Activated CD4-positive, alpha-beta T cell treated with anti-CD3 and anti-CD28 coated beads for 36 hours (primary cell): ENCODE data around the gene CARD9. TPM values are rescaled to one million over a fixed set of nuclear protein-coding genes. Genes with fewer than 3 reads are reported as not detected.
"Not testable (repeated sequence)": the region's sequence is repeated elsewhere in the genome, so short reads cannot be mapped to it uniquely, and the experiment has no call there.

Experiments
- ATAC-seq: fragments of 200-7000 bp; cut with Tn5 transposase; one replicate; pipeline ENCODE4 v1.10.0; 2021; ENCODE audit warnings: mild to moderate bottlenecking, moderate library complexity
- CTCF ChIA-PET: fragments of 350-600 bp; sonication (Branson Sonifier 250); formaldehyde crosslinking; loops from one replicate; lab custom pipeline; 2021; ENCODE audit warnings: antibody characterized with exemption; lab: Charles Lee
- POLR2A ChIA-PET: fragments of 350-600 bp; sonication (Branson Sonifier 250); formaldehyde crosslinking; loops from one replicate; lab custom pipeline; 2021; ENCODE audit warnings: antibody characterized with exemption, inconsistent platforms; lab: Charles Lee
- DNase-seq: peaks from one replicate; pipeline ENCODE4 v3.0.0-alpha.2; 2020
- H3K27ac Mint-ChIP-seq: one replicate; pipeline ENCODE4 v1.8.0; 2021; ENCODE audit warnings: mixed read lengths
- H3K27me3 Mint-ChIP-seq: one replicate; pipeline ENCODE4 v1.8.0; 2021; ENCODE audit warnings: mixed read lengths
- H3K36me3 Mint-ChIP-seq: one replicate; pipeline ENCODE4 v1.8.0; 2021; ENCODE audit warnings: low read depth, mixed read lengths
- H3K4me1 Mint-ChIP-seq: one replicate; pipeline ENCODE4 v1.8.0; 2021; ENCODE audit warnings: mixed read lengths
- H3K4me3 Mint-ChIP-seq: one replicate; pipeline ENCODE4 v1.8.0; 2021; ENCODE audit warnings: mild to moderate bottlenecking, moderate library complexity, mixed read lengths
- H3K9me3 Mint-ChIP-seq: one replicate; pipeline ENCODE4 v1.8.0; 2021; ENCODE audit warnings: low read depth, mixed read lengths
- intact Hi-C, 2 experiments: fragments of 100-400 bp; cut with DNase I in 1 of 2; cut with micrococcal nuclease in 1 of 2; formaldehyde crosslinking; loops; one replicate each; pipeline versions ENCODE4 v1.14.2 to v1.15.1; 2022 to 2024; cut with DNase I, micrococcal nuclease
- total RNA-seq, 2 experiments: library from RNA; stranded (reverse); gene quantifications; one replicate each; pipeline ENCODE4 v1.2.3, GENCODE V29; 2021

Gene CARD9
- total RNA-seq, 2 experiments from 2014 or later, result 0.98 to 1.1 TPM

- ChIA-PET CTCF (no interaction called here), POLR2A (no interaction called here)
- no peak overlapping the region for H3K4me3 Mint-ChIP-seq
- no peaks in the 10 kb centered on the region for H3K4me1 Mint-ChIP-seq
- intact Hi-C loops, result no loop called here
- H3K9me3 Mint-ChIP-seq, result no peaks in the 10 kb centered on the region
- H3K27me3 Mint-ChIP-seq, result no peaks in the 10 kb centered on the region
- DNase-seq, result no peak
- H3K36me3 Mint-ChIP-seq, result no peaks in the 10 kb centered on the region
- no peak for ATAC-seq
- no peak overlapping the region for H3K27ac Mint-ChIP-seq
Observed at GRCh38 chr9:136353088-136353487, 20.4 kb downstream of the CARD9 start.

- intact Hi-C loops, result no loop called here
- no peak for DNase-seq
- peak; percentile 16 for ATAC-seq
- Mint-ChIP-seq H3K9me3 (no peaks in the 10 kb centered on the region), H3K4me3 (no peak overlapping the region), H3K36me3 (no peaks in the 10 kb centered on the region), H3K27ac (no peak overlapping the region), H3K4me1 (no peaks in the 10 kb centered on the region), H3K27me3 (no peaks in the 10 kb centered on the region)
- ChIA-PET POLR2A (no interaction called here), CTCF (no interaction called here)
Observed at GRCh38 chr9:136352682-136353081, 20.8 kb downstream of the CARD9 start.

- H3K4me1 Mint-ChIP-seq, CTCF ChIA-PET, ATAC-seq, H3K9me3 Mint-ChIP-seq, H3K4me3 Mint-ChIP-seq, H3K36me3 Mint-ChIP-seq, H3K27ac Mint-ChIP-seq, POLR2A ChIA-PET, DNase-seq, intact Hi-C loops, H3K27me3 Mint-ChIP-seq: not testable (repeated sequence)
Observed at GRCh38 chr9:136351868-136352267, 21.6 kb downstream of the CARD9 start.

GRCh38 chr9:136351252-136351800 is 22.1 kb downstream of the CARD9 start:
- Mint-ChIP-seq H3K4me3 (no peak overlapping the region), H3K36me3 (no peaks in the 10 kb centered on the region), H3K27me3 (no peaks in the 10 kb centered on the region), H3K27ac (no peak overlapping the region), H3K9me3 (no peaks in the 10 kb centered on the region), H3K4me1 (no peaks in the 10 kb centered on the region)
- POLR2A ChIA-PET, result no interaction called here
- DNase-seq (no peak), ATAC-seq (no peak)
- intact Hi-C loops, result no loop called here
- CTCF ChIA-PET, result no interaction called here

- DNase-seq (no peak), ATAC-seq (no peak)
- POLR2A ChIA-PET, result no interaction called here
- no peaks in the 10 kb centered on the region for H3K4me1 Mint-ChIP-seq
- no peak overlapping the region for H3K27ac Mint-ChIP-seq
- intact Hi-C loops, result no loop called here
- H3K27me3 Mint-ChIP-seq, result no peaks in the 10 kb centered on the region
- no peaks in the 10 kb centered on the region for H3K36me3 Mint-ChIP-seq
- H3K4me3 Mint-ChIP-seq, result no peak overlapping the region
- CTCF ChIA-PET, result no interaction called here
- H3K9me3 Mint-ChIP-seq, result no peaks in the 10 kb centered on the region
Observed at GRCh38 chr9:136349546-136349945, 23.9 kb downstream of the CARD9 start.

- POLR2A ChIA-PET, result no interaction called here
- Mint-ChIP-seq H3K9me3 (no peaks in the 10 kb centered on the region), H3K27me3 (no peaks in the 10 kb centered on the region), H3K36me3 (no peaks in the 10 kb centered on the region), H3K4me1 (no peaks in the 10 kb centered on the region), H3K4me3 (no peak overlapping the region), H3K27ac (no peak overlapping the region)
- intact Hi-C loops, result no loop called here
- CTCF ChIA-PET, result no interaction called here
- DNase-seq, result no peak
- no peak for ATAC-seq
Observed at GRCh38 chr9:136348691-136349090, 24.8 kb downstream of the CARD9 start.

- Mint-ChIP-seq H3K27me3 (no peaks in the 10 kb centered on the region), H3K27ac (no peak overlapping the region), H3K9me3 (no peaks in the 10 kb centered on the region), H3K36me3 (no peaks in the 10 kb centered on the region), H3K4me1 (no peaks in the 10 kb centered on the region), H3K4me3 (no peak overlapping the region)
- ATAC-seq, result no peak
- ChIA-PET CTCF (no interaction called here), POLR2A (no interaction called here)
- DNase-seq, result no peak
- intact Hi-C loops, result no loop called here
Observed at GRCh38 chr9:136347472-136348256, 25.8 kb downstream of the CARD9 start.

- H3K4me1 Mint-ChIP-seq, result no peaks in the 10 kb centered on the region
- no peak overlapping the region for H3K4me3 Mint-ChIP-seq
- no peak for DNase-seq
- H3K36me3 Mint-ChIP-seq, result no peaks in the 10 kb centered on the region
- intact Hi-C loops, result no loop called here
- CTCF ChIA-PET, result no interaction called here
- POLR2A ChIA-PET, result no interaction called here
- no peaks in the 10 kb centered on the region for H3K27me3 Mint-ChIP-seq
- no peak for ATAC-seq
- H3K9me3 Mint-ChIP-seq, result no peaks in the 10 kb centered on the region
- H3K27ac Mint-ChIP-seq, result no peak overlapping the region
Observed at GRCh38 chr9:136346927-136347465, 26.5 kb downstream of the CARD9 start.

- Mint-ChIP-seq H3K9me3 (no peaks in the 10 kb centered on the region), H3K27ac (no peak overlapping the region), H3K36me3 (no peaks in the 10 kb centered on the region), H3K27me3 (no peaks in the 10 kb centered on the region), H3K4me3 (no peak overlapping the region), H3K4me1 (no peaks in the 10 kb centered on the region)
- ATAC-seq, result no peak
- DNase-seq, result no peak
- POLR2A ChIA-PET, result no interaction called here
- intact Hi-C loops, result no loop called here
- CTCF ChIA-PET, result no interaction called here
Observed at GRCh38 chr9:136346157-136346481, 27.4 kb downstream of the CARD9 start.

GRCh38 chr9:136345281-136346156 is 27.9 kb downstream of the CARD9 start:
- no peak overlapping the region for H3K27ac Mint-ChIP-seq
- H3K27me3 Mint-ChIP-seq, result no peaks in the 10 kb centered on the region
- H3K4me3 Mint-ChIP-seq, result no peak overlapping the region
- ChIA-PET CTCF (no interaction called here), POLR2A (no interaction called here)
- DNase-seq, result no peak
- no peak for ATAC-seq
- H3K4me1 Mint-ChIP-seq, result no peaks in the 10 kb centered on the region
- H3K9me3 Mint-ChIP-seq, result no peaks in the 10 kb centered on the region
- H3K36me3 Mint-ChIP-seq, result no peaks in the 10 kb centered on the region
- intact Hi-C loops, result no loop called here

GRCh38 chr9:136344544-136345280 is 28.8 kb downstream of the CARD9 start:
- ChIA-PET CTCF (no interaction called here), POLR2A (no interaction called here)
- Mint-ChIP-seq H3K27ac (no peak overlapping the region), H3K36me3 (no peaks in the 10 kb centered on the region), H3K9me3 (no peaks in the 10 kb centered on the region), H3K27me3 (no peaks in the 10 kb centered on the region), H3K4me1 (no peaks in the 10 kb centered on the region), H3K4me3 (no peak overlapping the region)
- ATAC-seq, result no peak
- intact Hi-C loops, result no loop called here
- DNase-seq, result no peak
